K562 (cell line): Measurements from ENCODE around the gene SAPCD1. TPM values are rescaled to one million over a fixed set of nuclear protein-coding genes. Genes with fewer than 3 reads are reported as not detected.

Experiments
- ATAC-seq: fragments of 200-7000 bp; cut with Tn5 transposase; 3 replicates; pipeline ENCODE4 v1.9.1; 2020; ENCODE audit warnings: moderate library complexity
- Bru-seq: library from RNA; stranded (reverse); fragments of 400-500 nt; gene quantifications from one replicate; lab custom pipeline; 2021; lab: Mats Ljungman, UMichigan
- BruChase-seq, 2 experiments: library from RNA; stranded (reverse); fragments of 400-500 nt; gene quantifications; one replicate each; lab custom pipeline; 2021; lab: Mats Ljungman, UMichigan
- BruUV-seq: library from RNA; stranded (reverse); fragments of 400-500 nt; replicated peaks from 2 replicates; lab custom pipeline; 2021; lab: Mats Ljungman, UMichigan
- CTCF ChIA-PET: fragments of 300-600 bp; formaldehyde crosslinking; extraction: SDS; loops from one replicate; lab custom pipeline; 2021; ENCODE audit warnings: low intra/inter-chr PET ratio; lab: Yijun Ruan, JAX
- POLR2A ChIA-PET: fragments of 300-600, 350-650 bp; sonication (Branson Sonifier 250); formaldehyde crosslinking; extraction: SDS; loops from one replicate; lab custom pipeline; 2021; ENCODE audit warnings: antibody characterized with exemption, inconsistent platforms; lab: Yijun Ruan, JAX
- DNase-seq, 4 experiments: peaks; one replicate each; pipeline versions ENCODE4 v3.0.0 to v3.0.0-alpha.2; 2011 to 2018; ENCODE audit warnings: low spot score in 3 of 4, mixed read lengths in 3 of 4; ENCODE audit errors: extremely low read depth in 1 of 4
- FAIRE-seq: peaks from 2 replicates; lab custom pipeline; 2011; peaks lifted over from hg19 to GRCh38; lab: Jason Lieb, UNC
- H2AFZ ChIP-seq: 2 replicates; pipeline ENCODE4 v1.6.0; 2011; ENCODE audit warnings: low read depth, low read length, control low read depth, inconsistent platforms
- H3K27ac ChIP-seq: fragments of 200-600 bp; 3 replicates; pipeline ENCODE4 v1.8.0; 2011; ENCODE audit warnings: low read depth, mild to moderate bottlenecking, control low read depth, inconsistent platforms, low read length, moderate library complexity, mixed read lengths; ENCODE audit errors: extremely low read depth
- H3K27me3 ChIP-seq, 2 experiments: fragments of 300-600 bp in 1 of 2; 2 replicates in 1 of 2; 3 replicates in 1 of 2; pipeline versions ENCODE4 v1.6.0 to v1.8.0; 2011; ENCODE audit warnings: inconsistent platforms in 2 of 2, low read length in 2 of 2, mild to moderate bottlenecking in 1 of 2, mixed read lengths in 1 of 2, moderate library complexity in 1 of 2; ENCODE audit not compliant: control insufficient read depth in 2 of 2, insufficient read depth in 2 of 2
- H3K36me3 ChIP-seq: fragments of 300-600 bp; 3 replicates; pipeline ENCODE4 v1.8.0; 2011; ENCODE audit warnings: mild to moderate bottlenecking, low read length, inconsistent platforms; ENCODE audit not compliant: control insufficient read depth, insufficient read depth
- H3K4me1 ChIP-seq, 2 experiments: fragments of 200-600 bp in 1 of 2; replicated peaks in 1 of 2; 2 replicates in 1 of 2; 3 replicates in 1 of 2; pipeline versions ENCODE4 v1.5.1 to v1.8.0; 2011; ENCODE audit warnings: inconsistent platforms in 2 of 2, low read length in 2 of 2, mild to moderate bottlenecking in 1 of 2, mixed read lengths in 1 of 2, moderate library complexity in 1 of 2; ENCODE audit not compliant: control insufficient read depth in 2 of 2, insufficient read depth in 2 of 2
- H3K4me2 ChIP-seq: 2 replicates; pipeline ENCODE4 v1.6.1; 2011; ENCODE audit warnings: low read length, control low read depth, inconsistent platforms, mixed read lengths; ENCODE audit not compliant: insufficient read depth
- H3K4me3 ChIP-seq: fragments of 200-600 bp; sonication (generic), shearing (Covaris generic); 2 replicates; pipeline ENCODE4 v1.5.1; 2016; ENCODE audit warnings: control low read depth, inconsistent platforms
- H3K79me2 ChIP-seq: fragments of 200-600 bp; 3 replicates; pipeline ENCODE4 v1.8.0; 2011; ENCODE audit warnings: low read length, inconsistent platforms; ENCODE audit not compliant: control insufficient read depth, insufficient read depth
- H3K9ac ChIP-seq, 2 experiments: 2 replicates each; pipeline versions ENCODE4 v1.6.0 to v1.6.1; 2011; ENCODE audit warnings: low read depth in 2 of 2, low read length in 2 of 2, control low read depth in 1 of 2, inconsistent platforms in 1 of 2, mild to moderate bottlenecking in 1 of 2, mixed read lengths in 1 of 2; ENCODE audit not compliant: insufficient read depth in 1 of 2
- H3K9me1 ChIP-seq: one replicate; pipeline ENCODE4 v1.6.0; 2011; ENCODE audit warnings: inconsistent platforms, mild to moderate bottlenecking, low read length, moderate library complexity; ENCODE audit not compliant: control insufficient read depth, insufficient read depth
- H3K9me3 ChIP-seq: replicated peaks from 2 replicates; pipeline ENCODE4 v1.5.1; 2011; ENCODE audit warnings: low read depth, low read length, inconsistent platforms; ENCODE audit not compliant: control insufficient read depth, insufficient read depth
- H4K20me1 ChIP-seq: replicated peaks from 2 replicates; pipeline ENCODE4 v1.6.1; 2011; ENCODE audit warnings: low read length, inconsistent platforms, mixed read lengths; ENCODE audit not compliant: control insufficient read depth, insufficient read depth
- BRCA1 ChIP-seq, 2 experiments: fragments of 450-650 bp in 1 of 2; sonication (generic) in 1 of 2; formaldehyde crosslinking in 1 of 2; IDR thresholded peaks; 2 replicates each; pipeline versions ENCODE4 v1.5.0 to v1.6.1; 2017 to 2020; ENCODE audit warnings: mild to moderate bottlenecking in 1 of 2, missing genetic modification reagents in 1 of 2
- DDX20 ChIP-seq: fragments of 450-650 bp; IDR thresholded peaks from 2 replicates; pipeline ENCODE4 v1.6.1; 2016; ENCODE audit warnings: missing genetic modification characterization, low read depth, mild to moderate bottlenecking, missing compliant biosample characterization, moderate library complexity
- GABPA ChIP-seq: fragments of 200-800 bp; sonication (Bioruptor generic); conservative IDR thresholded peaks from 2 replicates; pipeline ENCODE4 v1.6.1; 2016; ENCODE audit warnings: low read depth, missing genetic modification characterization, missing compliant biosample characterization
- MEIS2 ChIP-seq: fragments of 450-650 bp; IDR thresholded peaks from 2 replicates; pipeline ENCODE4 v1.6.1; 2014; ENCODE audit warnings: mild to moderate bottlenecking; ENCODE audit not compliant: partially characterized antibody
- ZNF143 ChIP-seq: sonication (generic); formaldehyde crosslinking; IDR thresholded peaks from 2 replicates; pipeline ENCODE4 v1.9.0; 2022; ENCODE audit warnings: mild to moderate bottlenecking, missing genetic modification reagents
- WGBS: fragments of 100-300 bp; shearing (Covaris generic); methylation state at CpG from one replicate; pipeline ENCODE4 v1.1.6; 2016; ENCODE audit warnings: low coverage, mixed read lengths; ENCODE audit not compliant: insufficient coverage; ENCODE audit errors: missing lambda C conversion rate; 5-methylcytosine and 5-hydroxymethylcytosine counted together
- in situ Hi-C: fragments of 300-500 bp; cut with MboI; formaldehyde crosslinking; loops from 4 replicates; pipeline ENCODE4 v1.15.0; 2018; ENCODE audit warnings: inconsistent platforms, mixed read lengths
- intact Hi-C: fragments of 100-400 bp; cut with micrococcal nuclease; formaldehyde crosslinking; loops from 2 replicates; pipeline ENCODE4 v1.14.2; 2022
- long read RNA-seq, 3 experiments: library from polyadenylated mRNA in 2 of 3; library from RNA in 1 of 3; unstranded in 2 of 3; stranded (forward) in 1 of 3; transcript quantifications; one replicate each; pipeline ENCODE4 v2.0.0, GENCODE V29; 2019 to 2022
- polyA minus RNA-seq, 3 experiments: library from RNA; depleted of rRNA, polyadenylated mRNA; stranded (reverse); fragments of >200 nt; gene quantifications; 2 replicates each; pipeline ENCODE4 v1.2.3, GENCODE V29; 2011
- polyA plus RNA-seq, 8 experiments: library from polyadenylated mRNA; depleted of rRNA in 4 of 8; stranded (reverse) in 5 of 8; unstranded in 3 of 8; fragments of >200 nt; fragmentation: Nextera tagmentation in 2 of 8; fragmentation: Illumina TruSeq in 1 of 8; extraction: Ambion mirVana in 2 of 8; extraction: Trizol in 1 of 8; gene quantifications; 2 replicates each; pipeline versions ENCODE4 v1.2.1 to v1.2.3, GENCODE V29; 2011 to 2014; ENCODE audit warnings: inconsistent platforms in 1 of 8, missing spikeins in 1 of 8
- total RNA-seq, 7 experiments: library from RNA; depleted of rRNA in 6 of 7; stranded (reverse); fragments of >200 nt in 6 of 7; fragmentation: Illumina TruSeq in 2 of 7; extraction: Trizol in 2 of 7; gene quantifications; 2 replicates each; pipeline versions ENCODE4 v1.2.1 to v1.2.3, GENCODE V29; 2011 to 2021; ENCODE audit warnings: low replicate concordance in 1 of 7
- TF ChIP-seq, protein P1 (sequence below), 2 experiments: fragments of 200-800 bp in 1 of 2; sonication (Bioruptor generic) in 1 of 2; sonication (generic) in 1 of 2; formaldehyde crosslinking in 1 of 2; IDR thresholded peaks in 1 of 2; conservative IDR thresholded peaks in 1 of 2; 2 replicates each; pipeline versions ENCODE4 v1.5.0 to v1.6.1; 2016 to 2020; ENCODE audit warnings: missing compliant biosample characterization in 1 of 2, missing genetic modification characterization in 1 of 2, missing genetic modification reagents in 1 of 2
- TF ChIP-seq, protein P2 (sequence below): sonication (generic); formaldehyde crosslinking; IDR thresholded peaks from 2 replicates; pipeline ENCODE4 v1.9.0; 2022; ENCODE audit warnings: mild to moderate bottlenecking, missing genetic modification reagents

The SAPCD1 gene
- 127 and 183 TPM in 2 replicates for total RNA-seq (2011; cell fraction: chromatin; rRNA removed; ENCODE audit: low replicate concordance)
- total RNA-seq (2011; cell fraction: nucleolus; rRNA removed): 43.2 and 49.2 TPM in 2 replicates
- 129 and 205 TPM in 2 replicates for total RNA-seq (2011; cell fraction: nucleoplasm; rRNA removed)
- 5.9 and 6.5 TPM in 2 replicates for total RNA-seq (2014; rRNA removed)
- 7.0 and 7.4 TPM in 2 replicates for total RNA-seq (2014; rRNA removed; fragmentation: Illumina TruSeq; extraction: Trizol)
- total RNA-seq (2015; rRNA removed; fragmentation: Illumina TruSeq; extraction: Trizol): 5.8 and 7.5 TPM in 2 replicates
- total RNA-seq (2021): 13.4 and 15.8 TPM in 2 replicates
- polyA plus RNA-seq (2011; rRNA removed): 11.7 and 17.8 TPM in 2 replicates
- polyA plus RNA-seq (2011; cell fraction: cytosol; rRNA removed): 4.3 and 5.0 TPM in 2 replicates
- 169 and 188 TPM in 2 replicates for polyA plus RNA-seq (2011; cell fraction: nucleus; rRNA removed)
- polyA plus RNA-seq (2012): 14.3 and 26.9 TPM in 2 replicates
- polyA plus RNA-seq (2014; fragmentation: Illumina TruSeq; extraction: Trizol): 12.9 and 18.4 TPM in 2 replicates
- 1 to 10 TPM; 2.6 to 3.2 TPM for polyA plus RNA-seq (2014; fragmentation: Nextera tagmentation; extraction: Ambion mirVana)
- polyA plus RNA-seq (2014; rRNA removed): 17.1 and 30.2 TPM in 2 replicates
- 3.2 and 4.9 TPM in 2 replicates for polyA minus RNA-seq (2011; rRNA and poly(A)+ RNA removed)
- 4.2 TPM in 1 of 2 replicates, not detected in the other for polyA minus RNA-seq (2011; cell fraction: cytosol; rRNA and poly(A)+ RNA removed)
- 10.4 and 14.8 TPM in 2 replicates for polyA minus RNA-seq (2011; cell fraction: nucleus; rRNA and poly(A)+ RNA removed)
- percentile 57 among the genes with signal in this experiment for Bru-seq, nascent RNA
- BruChase-seq, experiment 1, labeled RNA remaining after a 2-hour chase: not detected
- not detected for BruChase-seq, experiment 2, labeled RNA remaining after a 6-hour chase
- long read RNA-seq, experiment 1, partial matches to known transcripts: 0 of 2 reads
- long read RNA-seq, experiment 1, other reads (novel, unspliced or antisense): 2 of 2 reads
- long read RNA-seq, experiment 2, partial matches to known transcripts: 0 of 4 reads
- long read RNA-seq, experiment 2, other reads (novel, unspliced or antisense): 1 of 4 reads
- long read RNA-seq, experiment 3: 0 reads

- in situ Hi-C loops: no loop called here
- CTCF ChIA-PET: no interaction called here
- H3K27ac ChIP-seq: no peak within 1 kb of the TSS
Observed at GRCh38 chr6:31762356-31762755, at the start of gene SAPCD1. Gene SAPCD1, plus strand, starts transcription at chr6:31762656. Its CDS starts 399 bp downstream, at chr6:31763055.

More at GRCh38 chr6:31762356-31762755, at the start of gene SAPCD1:
- H3K79me2 ChIP-seq: no peaks in the 10 kb centered on the region
- POLR2A ChIA-PET: interaction anchor here (0.8 to 4.6 kb wide), 8 partner anchors 10 to 65 kb away, joined by 3 to 29 read pairs (median 4); partner anchors contain the start of genes CLIC1, HSPA1B, MSH5 and VARS1
- no peaks in the 10 kb centered on the region for H3K9me3 ChIP-seq
- intact Hi-C loops: no loop called here
- no peaks in the 10 kb centered on the region for H3K9me1 ChIP-seq
- WGBS: 52% methylated on average over 4 of the region's 4 CpGs
- no peaks in the 10 kb centered on the region for H3K27me3 ChIP-seq
- no peak for DNase-seq
- no TSS peak for BruUV-seq
- peaks cover 63% of the 10 kb centered on the region for H3K36me3 ChIP-seq
- no peak for ATAC-seq
- peaks cover 0 to 20% of the 10 kb centered on the region in 2 experiments; a peak in 3 of 5 replicates for H3K4me1 ChIP-seq
- no peak within 1 kb of the TSS for H3K4me2 ChIP-seq
- peak within 1 kb of the TSS in 1 of 2 experiments; percentile 40; a peak in 2 of 4 replicates for H3K9ac ChIP-seq
- H4K20me1 ChIP-seq: no peaks in the 10 kb centered on the region
- H3K4me3 ChIP-seq: no peak within 1 kb of the TSS
- TF ChIP-seq BRCA1 (IDR thresholded peaks at IDR 0.05) (no peak), BRCA1 (CRISPR knock-in tag; IDR thresholded peaks at IDR 0.05) (0 out of 2 replicates have a peak, but pooled peaks have one; percentile 29), MEIS2 (no peak), GABPA (no peak), ZNF143 (CRISPR knock-in tag) (no peak), DDX20 (tag) (no peak)
- TF ChIP-seq, protein P1, sequence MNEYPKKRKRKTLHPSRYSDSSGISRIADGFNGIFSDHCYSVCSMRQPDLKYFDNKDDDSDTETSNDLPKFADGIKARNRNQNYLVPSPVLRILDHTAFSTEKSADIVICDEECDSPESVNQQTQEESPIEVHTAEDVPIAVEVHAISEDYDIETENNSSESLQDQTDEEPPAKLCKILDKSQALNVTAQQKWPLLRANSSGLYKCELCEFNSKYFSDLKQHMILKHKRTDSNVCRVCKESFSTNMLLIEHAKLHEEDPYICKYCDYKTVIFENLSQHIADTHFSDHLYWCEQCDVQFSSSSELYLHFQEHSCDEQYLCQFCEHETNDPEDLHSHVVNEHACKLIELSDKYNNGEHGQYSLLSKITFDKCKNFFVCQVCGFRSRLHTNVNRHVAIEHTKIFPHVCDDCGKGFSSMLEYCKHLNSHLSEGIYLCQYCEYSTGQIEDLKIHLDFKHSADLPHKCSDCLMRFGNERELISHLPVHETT (CRISPR knock-in tag; conservative IDR thresholded peaks at IDR 0.05 in 1 of 2, IDR thresholded peaks at IDR 0.05 in 1 of 2): no peak
- TF ChIP-seq, protein P2, sequence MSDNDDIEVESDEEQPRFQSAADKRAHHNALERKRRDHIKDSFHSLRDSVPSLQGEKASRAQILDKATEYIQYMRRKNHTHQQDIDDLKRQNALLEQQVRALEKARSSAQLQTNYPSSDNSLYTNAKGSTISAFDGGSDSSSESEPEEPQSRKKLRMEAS (CRISPR knock-in tag): no peak
- no peak within 1 kb of the TSS for H2AFZ ChIP-seq
- FAIRE-seq: no peak
